HEK293 (cell line): ENCODE results near the gene TMEM60.
A peak's percentile ranks its signal among the peaks of the same experiment; 100 is the strongest.
"Not testable (repeated sequence)": the region's sequence is repeated elsewhere in the genome, so short reads cannot be mapped to it uniquely, and the experiment has no call there.

Source experiments
- CTCF ChIA-PET: fragments of 350-600 bp; formaldehyde crosslinking; extraction: SDS; loops from one replicate; lab custom pipeline; 2021; ENCODE audit warnings: antibody characterized with exemption; lab: Yijun Ruan, JAX
- POLR2A ChIA-PET: fragments of 300-600 bp; formaldehyde crosslinking; extraction: SDS; loops from one replicate; lab custom pipeline; 2020; ENCODE audit warnings: antibody characterized with exemption, inconsistent platforms; lab: Yijun Ruan, JAX
- H3K27ac ChIP-seq: fragments of 200-500 bp; sonication (Bioruptor generic); 2 replicates; pipeline ENCODE4 v1.5.1; 2014; ENCODE audit warnings: low read depth, low read length, control low read depth, inconsistent platforms; ENCODE audit errors: extremely low read depth
- H3K36me3 ChIP-seq, 2 experiments: fragments of 200-500 bp in 1 of 2; sonication (Bioruptor generic) in 1 of 2; 1 replicate in 1 of 2; 2 replicates in 1 of 2; pipeline ENCODE4 v1.5.1; 2014 to 2017; ENCODE audit warnings: inconsistent platforms in 2 of 2, low read length in 2 of 2; ENCODE audit not compliant: control insufficient read depth in 2 of 2, insufficient read depth in 1 of 2
- H3K4me1 ChIP-seq: fragments of 200-500 bp; sonication (Bioruptor generic); 2 replicates; pipeline ENCODE4 v1.5.1; 2014; ENCODE audit warnings: mild to moderate bottlenecking, low read length, inconsistent platforms; ENCODE audit not compliant: control insufficient read depth, insufficient read depth
- H3K4me3 ChIP-seq: 2 replicates; pipeline ENCODE4 v1.5.1; 2011; ENCODE audit warnings: low read depth, mild to moderate bottlenecking, control low read depth, low read length, moderate library complexity
- H3K9me3 ChIP-seq: fragments of 200-500 bp; sonication (Bioruptor generic); 2 replicates; pipeline ENCODE4 v1.5.1; 2014; ENCODE audit warnings: low read depth, low read length, inconsistent platforms; ENCODE audit not compliant: control insufficient read depth, insufficient read depth
- HOXC10 ChIP-seq: sonication (generic); formaldehyde crosslinking; IDR thresholded peaks from 2 replicates; pipeline ENCODE4 v1.8.1; 2023; ENCODE audit warnings: mild to moderate bottlenecking, missing genetic modification reagents
- KLF10 ChIP-seq: fragments of 450-650 bp; IDR thresholded peaks from 2 replicates; pipeline ENCODE4 v1.5.1; 2018; ENCODE audit warnings: missing biosample characterization, mild to moderate bottlenecking, missing genetic modification characterization
- MYNN ChIP-seq: fragments of 450-650 bp; formaldehyde crosslinking; IDR thresholded peaks from 2 replicates; pipeline ENCODE4 v1.5.1; 2016; ENCODE audit warnings: missing biosample characterization, missing genetic modification characterization, borderline replicate concordance
- ZNF146 ChIP-seq: fragments of 450-650 bp; formaldehyde crosslinking; IDR thresholded peaks from 2 replicates; pipeline ENCODE4 v1.5.1; 2016; ENCODE audit warnings: missing biosample characterization, missing genetic modification characterization
- ZNF174 ChIP-seq: fragments of 450-650 bp; formaldehyde crosslinking; IDR thresholded peaks from 2 replicates; pipeline ENCODE4 v1.5.0; 2017; ENCODE audit warnings: missing biosample characterization, mild to moderate bottlenecking, missing genetic modification characterization
- ZNF354C ChIP-seq: fragments of 450-650 bp; formaldehyde crosslinking; IDR thresholded peaks from 2 replicates; pipeline ENCODE4 v1.5.1; 2016; ENCODE audit warnings: missing biosample characterization, missing genetic modification characterization, low read depth, borderline replicate concordance
- ZNF394 ChIP-seq: fragments of 450-650 bp; formaldehyde crosslinking; IDR thresholded peaks from 2 replicates; pipeline ENCODE4 v1.5.1; 2016; ENCODE audit warnings: missing biosample characterization, missing genetic modification characterization, mild to moderate bottlenecking, moderate library complexity, borderline replicate concordance
- ZNF423 ChIP-seq: fragments of 450-650 bp; formaldehyde crosslinking; IDR thresholded peaks from 2 replicates; pipeline ENCODE4 v1.5.1; 2016; ENCODE audit warnings: missing biosample characterization, missing genetic modification characterization
- ZNF561 ChIP-seq: fragments of 450-650 bp; IDR thresholded peaks from 2 replicates; pipeline ENCODE4 v1.5.1; 2018; ENCODE audit warnings: missing biosample characterization, missing genetic modification characterization, borderline replicate concordance
- ZNF670 ChIP-seq: fragments of 450-650 bp; formaldehyde crosslinking; IDR thresholded peaks from 2 replicates; pipeline ENCODE4 v1.5.1; 2016; ENCODE audit warnings: missing biosample characterization, missing genetic modification characterization, low read depth
- ZNF747 ChIP-seq: fragments of 450-650 bp; formaldehyde crosslinking; IDR thresholded peaks from 2 replicates; pipeline ENCODE4 v1.5.1; 2016; ENCODE audit warnings: missing biosample characterization, missing genetic modification characterization
- TF ChIP-seq, protein P1 (sequence below): fragments of 450-650 bp; formaldehyde crosslinking; IDR thresholded peaks from 2 replicates; pipeline ENCODE4 v1.5.1; 2016; ENCODE audit warnings: missing biosample characterization, missing genetic modification characterization
- TF ChIP-seq, protein P2 (sequence below): fragments of 450-650 bp; formaldehyde crosslinking; IDR thresholded peaks from 2 replicates; pipeline ENCODE4 v1.5.1; 2016; ENCODE audit warnings: missing biosample characterization, missing genetic modification characterization
- TF ChIP-seq, protein P3 (sequence below): fragments of 450-650 bp; formaldehyde crosslinking; IDR thresholded peaks from 2 replicates; pipeline ENCODE4 v1.5.1; 2017; ENCODE audit warnings: missing biosample characterization, missing genetic modification characterization

Gene TMEM60

DNA sequence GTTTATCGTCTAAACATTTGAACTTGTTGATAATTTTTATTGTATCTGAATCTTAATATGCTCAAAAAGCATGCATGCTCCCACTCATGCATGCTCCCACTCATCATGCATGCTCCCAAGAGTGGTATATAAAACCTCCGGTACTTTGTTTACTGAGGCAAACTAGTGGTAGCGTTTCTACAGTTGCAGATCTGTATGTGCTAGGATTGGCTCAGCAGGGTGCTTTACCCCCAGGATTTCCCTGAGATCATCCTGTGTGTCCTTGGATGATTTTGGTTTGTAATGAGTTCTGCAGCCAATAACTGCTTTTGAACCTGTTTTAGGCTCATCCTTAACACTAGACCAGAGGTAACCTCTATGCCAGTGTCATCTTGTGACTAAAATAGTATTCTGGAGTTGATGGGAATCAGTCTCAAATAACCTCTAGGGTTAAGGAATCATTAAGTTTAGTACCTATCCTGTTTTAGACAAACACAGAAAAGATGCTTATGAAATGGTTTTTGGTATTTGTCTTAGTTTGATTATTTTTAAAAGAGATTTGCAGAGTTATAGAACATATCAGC is 40.8 kb upstream of the TMEM60 start (continued):
- TF ChIP-seq, protein P1, sequence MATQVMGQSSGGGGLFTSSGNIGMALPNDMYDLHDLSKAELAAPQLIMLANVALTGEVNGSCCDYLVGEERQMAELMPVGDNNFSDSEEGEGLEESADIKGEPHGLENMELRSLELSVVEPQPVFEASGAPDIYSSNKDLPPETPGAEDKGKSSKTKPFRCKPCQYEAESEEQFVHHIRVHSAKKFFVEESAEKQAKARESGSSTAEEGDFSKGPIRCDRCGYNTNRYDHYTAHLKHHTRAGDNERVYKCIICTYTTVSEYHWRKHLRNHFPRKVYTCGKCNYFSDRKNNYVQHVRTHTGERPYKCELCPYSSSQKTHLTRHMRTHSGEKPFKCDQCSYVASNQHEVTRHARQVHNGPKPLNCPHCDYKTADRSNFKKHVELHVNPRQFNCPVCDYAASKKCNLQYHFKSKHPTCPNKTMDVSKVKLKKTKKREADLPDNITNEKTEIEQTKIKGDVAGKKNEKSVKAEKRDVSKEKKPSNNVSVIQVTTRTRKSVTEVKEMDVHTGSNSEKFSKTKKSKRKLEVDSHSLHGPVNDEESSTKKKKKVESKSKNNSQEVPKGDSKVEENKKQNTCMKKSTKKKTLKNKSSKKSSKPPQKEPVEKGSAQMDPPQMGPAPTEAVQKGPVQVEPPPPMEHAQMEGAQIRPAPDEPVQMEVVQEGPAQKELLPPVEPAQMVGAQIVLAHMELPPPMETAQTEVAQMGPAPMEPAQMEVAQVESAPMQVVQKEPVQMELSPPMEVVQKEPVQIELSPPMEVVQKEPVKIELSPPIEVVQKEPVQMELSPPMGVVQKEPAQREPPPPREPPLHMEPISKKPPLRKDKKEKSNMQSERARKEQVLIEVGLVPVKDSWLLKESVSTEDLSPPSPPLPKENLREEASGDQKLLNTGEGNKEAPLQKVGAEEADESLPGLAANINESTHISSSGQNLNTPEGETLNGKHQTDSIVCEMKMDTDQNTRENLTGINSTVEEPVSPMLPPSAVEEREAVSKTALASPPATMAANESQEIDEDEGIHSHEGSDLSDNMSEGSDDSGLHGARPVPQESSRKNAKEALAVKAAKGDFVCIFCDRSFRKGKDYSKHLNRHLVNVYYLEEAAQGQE (tag by site-specific recombination) = no peak
- TF ChIP-seq, all 188 proteins: peak for 3

DNA sequence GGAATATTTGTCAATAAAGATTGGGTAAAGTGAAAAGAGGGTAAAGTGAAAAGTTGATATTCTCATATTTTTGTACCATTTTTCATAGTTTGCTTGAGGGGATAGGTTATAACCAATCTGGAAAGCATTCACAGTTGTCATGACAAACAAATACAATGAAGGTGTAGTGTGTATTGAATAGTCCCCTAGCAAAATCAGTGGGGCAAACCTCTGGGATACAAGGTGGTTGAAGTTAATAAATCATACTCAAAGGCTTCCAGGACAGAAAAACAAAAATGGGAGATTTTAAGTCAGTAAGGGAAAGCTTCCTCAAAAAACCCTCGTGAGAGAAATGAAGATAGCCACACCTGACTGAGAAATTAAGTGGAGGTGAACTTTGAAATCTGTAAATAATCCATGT is 39.7 kb upstream of the TMEM60 start:
- H3K27ac ChIP-seq = no peak overlapping the region
- ChIA-PET POLR2A (no interaction called here), CTCF (interaction anchor here (0.7 kb wide), 1 partner anchor 94 kb away, joined by 3 read pairs; no protein-coding TSS in a partner anchor)
- H3K4me3 ChIP-seq = no peak overlapping the region
- peaks cover 16% of the 10 kb centered on the region for H3K4me1 ChIP-seq
- H3K36me3 ChIP-seq = no peaks in the 10 kb centered on the region
- TF ChIP-seq ZNF670 (tag by site-specific recombination) = no peak
- no peak for TF ChIP-seq ZNF561 (tag by site-specific recombination)
- TF ChIP-seq ZNF747 = no peak
- no peak for TF ChIP-seq ZNF174 (tag by site-specific recombination)
- TF ChIP-seq ZNF423 = no peak
- no peak for TF ChIP-seq ZNF394 (tag by site-specific recombination)
- no peak for TF ChIP-seq ZNF354C (tag by site-specific recombination)
- TF ChIP-seq, protein P2, sequence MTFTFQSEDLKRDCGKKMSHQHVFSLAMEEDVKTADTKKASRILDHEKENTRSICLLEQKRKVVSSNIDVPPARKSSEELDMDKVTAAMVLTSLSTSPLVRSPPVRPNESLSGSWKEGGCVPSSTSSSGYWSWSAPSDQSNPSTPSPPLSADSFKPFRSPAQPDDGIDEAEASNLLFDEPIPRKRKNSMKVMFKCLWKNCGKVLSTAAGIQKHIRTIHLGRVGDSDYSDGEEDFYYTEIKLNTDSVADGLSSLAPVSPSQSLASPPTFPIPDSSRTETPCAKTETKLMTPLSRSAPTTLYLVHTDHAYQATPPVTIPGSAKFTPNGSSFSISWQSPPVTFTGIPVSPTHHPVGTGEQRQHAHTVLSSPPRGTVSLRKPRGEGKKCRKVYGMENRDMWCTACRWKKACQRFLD (tag by site-specific recombination) = no peak
- no peak for TF ChIP-seq HOXC10 (CRISPR knock-in tag)
- no peak for TF ChIP-seq MYNN (tag by site-specific recombination)
- no peaks in the 10 kb centered on the region for H3K9me3 ChIP-seq

DNA sequence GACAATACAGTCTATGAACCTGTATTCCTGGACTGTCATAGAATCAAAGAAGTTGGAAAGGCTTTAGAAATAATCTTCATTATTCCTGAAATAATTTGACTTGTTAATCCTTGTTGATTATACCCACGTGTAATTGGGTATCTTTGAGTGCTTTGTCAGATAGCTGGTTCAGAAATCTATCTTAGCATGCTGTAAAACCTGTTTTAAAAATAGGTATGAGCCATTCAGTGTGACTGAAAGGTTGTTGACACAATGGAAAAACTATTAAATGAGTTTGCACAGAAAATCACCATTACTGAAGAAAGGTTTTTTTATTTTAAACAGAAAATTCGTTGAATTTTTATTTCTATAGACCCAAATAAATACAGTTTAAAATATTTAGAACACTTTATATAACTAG is 39.0 kb upstream of the TMEM60 start:
- ChIA-PET POLR2A (no interaction called here), CTCF (interaction anchor here (0.7 kb wide), 1 partner anchor 95 kb away, joined by 3 read pairs; no protein-coding TSS in a partner anchor)
- no peaks in the 10 kb centered on the region for H3K36me3 ChIP-seq
- H3K9me3 ChIP-seq = no peaks in the 10 kb centered on the region
- H3K4me1 ChIP-seq = peaks cover 15% of the 10 kb centered on the region
- TF ChIP-seq, protein P3, sequence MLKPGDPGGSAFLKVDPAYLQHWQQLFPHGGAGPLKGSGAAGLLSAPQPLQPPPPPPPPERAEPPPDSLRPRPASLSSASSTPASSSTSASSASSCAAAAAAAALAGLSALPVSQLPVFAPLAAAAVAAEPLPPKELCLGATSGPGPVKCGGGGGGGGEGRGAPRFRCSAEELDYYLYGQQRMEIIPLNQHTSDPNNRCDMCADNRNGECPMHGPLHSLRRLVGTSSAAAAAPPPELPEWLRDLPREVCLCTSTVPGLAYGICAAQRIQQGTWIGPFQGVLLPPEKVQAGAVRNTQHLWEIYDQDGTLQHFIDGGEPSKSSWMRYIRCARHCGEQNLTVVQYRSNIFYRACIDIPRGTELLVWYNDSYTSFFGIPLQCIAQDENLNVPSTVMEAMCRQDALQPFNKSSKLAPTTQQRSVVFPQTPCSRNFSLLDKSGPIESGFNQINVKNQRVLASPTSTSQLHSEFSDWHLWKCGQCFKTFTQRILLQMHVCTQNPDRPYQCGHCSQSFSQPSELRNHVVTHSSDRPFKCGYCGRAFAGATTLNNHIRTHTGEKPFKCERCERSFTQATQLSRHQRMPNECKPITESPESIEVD (tag by site-specific recombination) = peak; percentile 86
- no peak for TF ChIP-seq KLF10 (tag by site-specific recombination)
- H3K27ac ChIP-seq = no peak overlapping the region
- no peak overlapping the region for H3K4me3 ChIP-seq

DNA sequence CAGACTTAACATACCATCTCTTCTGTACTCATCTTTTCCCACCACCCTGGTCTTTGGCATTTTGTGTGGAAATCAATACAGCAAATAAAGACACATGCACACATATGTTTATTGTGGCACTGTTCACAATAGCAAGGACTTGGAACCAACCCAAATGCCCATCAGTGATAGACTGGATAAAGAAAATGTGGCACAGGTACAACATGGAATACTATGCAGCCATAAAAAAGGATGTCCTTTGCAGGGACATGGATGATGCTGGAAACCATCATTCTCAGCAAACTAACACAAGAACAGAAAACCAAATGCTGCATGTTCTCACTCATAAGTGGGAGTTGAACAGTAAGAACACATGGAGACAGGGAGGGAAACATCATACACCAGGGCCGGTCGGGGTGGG is 38.2 kb upstream of the TMEM60 start:
- POLR2A ChIA-PET, H3K27ac ChIP-seq, H3K4me3 ChIP-seq, H3K9me3 ChIP-seq, H3K36me3 ChIP-seq, CTCF ChIA-PET: not testable (repeated sequence)
- peaks cover 12% of the 10 kb centered on the region; the same call in 1 of the 2 replicates for H3K4me1 ChIP-seq
- TF ChIP-seq ZNF146 (tag by site-specific recombination) = peak; percentile 90
